HEK293 (cell line): ENCODE measurements around the gene CCDC78.

ENCODE experiments used
- CTCF ChIA-PET: fragments of 350-600 bp; formaldehyde crosslinking; extraction: SDS; loops from one replicate; lab custom pipeline; 2021; ENCODE audit warnings: antibody characterized with exemption; lab: Yijun Ruan, JAX
- POLR2A ChIA-PET: fragments of 300-600 bp; formaldehyde crosslinking; extraction: SDS; loops from one replicate; lab custom pipeline; 2020; ENCODE audit warnings: antibody characterized with exemption, inconsistent platforms; lab: Yijun Ruan, JAX
- H3K27ac ChIP-seq: fragments of 200-500 bp; sonication (Bioruptor generic); 2 replicates; pipeline ENCODE4 v1.5.1; 2014; ENCODE audit warnings: low read depth, low read length, control low read depth, inconsistent platforms; ENCODE audit errors: extremely low read depth
- H3K36me3 ChIP-seq, 2 experiments: fragments of 200-500 bp in 1 of 2; sonication (Bioruptor generic) in 1 of 2; 1 replicate in 1 of 2; 2 replicates in 1 of 2; pipeline ENCODE4 v1.5.1; 2014 to 2017; ENCODE audit warnings: inconsistent platforms in 2 of 2, low read length in 2 of 2; ENCODE audit not compliant: control insufficient read depth in 2 of 2, insufficient read depth in 1 of 2
- H3K4me1 ChIP-seq: fragments of 200-500 bp; sonication (Bioruptor generic); 2 replicates; pipeline ENCODE4 v1.5.1; 2014; ENCODE audit warnings: mild to moderate bottlenecking, low read length, inconsistent platforms; ENCODE audit not compliant: control insufficient read depth, insufficient read depth
- H3K4me3 ChIP-seq: 2 replicates; pipeline ENCODE4 v1.5.1; 2011; ENCODE audit warnings: low read depth, mild to moderate bottlenecking, control low read depth, low read length, moderate library complexity
- H3K9me3 ChIP-seq: fragments of 200-500 bp; sonication (Bioruptor generic); 2 replicates; pipeline ENCODE4 v1.5.1; 2014; ENCODE audit warnings: low read depth, low read length, inconsistent platforms; ENCODE audit not compliant: control insufficient read depth, insufficient read depth
- BCL11A ChIP-seq: fragments of 450-650 bp; formaldehyde crosslinking; IDR thresholded peaks from 2 replicates; pipeline ENCODE4 v1.5.1; 2016; ENCODE audit warnings: low read depth, missing biosample characterization, missing genetic modification characterization
- GLI2 ChIP-seq: fragments of 450-650 bp; formaldehyde crosslinking; IDR thresholded peaks from 2 replicates; pipeline ENCODE4; 2017; ENCODE audit warnings: missing biosample characterization, missing genetic modification characterization, low read depth, borderline replicate concordance
- GLIS2 ChIP-seq: fragments of 450-650 bp; formaldehyde crosslinking; IDR thresholded peaks from 2 replicates; pipeline ENCODE4 v1.5.1; 2016; ENCODE audit warnings: missing biosample characterization, missing genetic modification characterization
- HOXC10 ChIP-seq: sonication (generic); formaldehyde crosslinking; IDR thresholded peaks from 2 replicates; pipeline ENCODE4 v1.8.1; 2023; ENCODE audit warnings: mild to moderate bottlenecking, missing genetic modification reagents
- HOXD13 ChIP-seq: sonication (generic); formaldehyde crosslinking; IDR thresholded peaks from 2 replicates; pipeline ENCODE4 v1.8.0; 2022; ENCODE audit warnings: missing genetic modification reagents, borderline replicate concordance
- KLF9 ChIP-seq: fragments of 450-650 bp; formaldehyde crosslinking; IDR thresholded peaks from 2 replicates; pipeline ENCODE4 v1.5.1; 2016; ENCODE audit warnings: missing biosample characterization, missing genetic modification characterization, low read depth
- MZF1 ChIP-seq: fragments of 450-650 bp; formaldehyde crosslinking; IDR thresholded peaks from 2 replicates; pipeline ENCODE4 v1.5.1; 2017; ENCODE audit warnings: missing biosample characterization, missing genetic modification characterization, borderline replicate concordance
- REPIN1 ChIP-seq: fragments of 450-650 bp; formaldehyde crosslinking; IDR thresholded peaks from 2 replicates; pipeline ENCODE4 v1.5.1; 2017; ENCODE audit warnings: missing biosample characterization, missing genetic modification characterization, low read depth
- SCRT2 ChIP-seq: fragments of 450-650 bp; formaldehyde crosslinking; IDR thresholded peaks from 2 replicates; pipeline ENCODE4 v1.5.1; 2016; ENCODE audit warnings: missing biosample characterization, missing genetic modification characterization
- SP3 ChIP-seq: fragments of 450-650 bp; formaldehyde crosslinking; IDR thresholded peaks from 2 replicates; pipeline ENCODE4 v1.5.1; 2016; ENCODE audit warnings: missing biosample characterization, missing genetic modification characterization
- ZNF10 ChIP-seq: fragments of 450-650 bp; formaldehyde crosslinking; IDR thresholded peaks from 2 replicates; pipeline ENCODE4 v1.5.1; 2017; ENCODE audit warnings: missing biosample characterization, missing genetic modification characterization
- ZNF112 ChIP-seq: fragments of 450-650 bp; formaldehyde crosslinking; IDR thresholded peaks from 2 replicates; pipeline ENCODE4 v1.5.0; 2017; ENCODE audit warnings: missing biosample characterization, missing genetic modification characterization
- ZNF140 ChIP-seq: fragments of 450-650 bp; formaldehyde crosslinking; IDR thresholded peaks from 2 replicates; pipeline ENCODE4 v1.5.1; 2016; ENCODE audit warnings: missing biosample characterization, missing genetic modification characterization
- ZNF302 ChIP-seq: fragments of 450-650 bp; formaldehyde crosslinking; IDR thresholded peaks from 2 replicates; pipeline ENCODE4 v1.5.1; 2016; ENCODE audit warnings: missing biosample characterization, missing genetic modification characterization, low read depth
- ZNF341 ChIP-seq: fragments of 450-650 bp; formaldehyde crosslinking; IDR thresholded peaks from 2 replicates; pipeline ENCODE4; 2016; ENCODE audit warnings: low read depth, missing biosample characterization, missing genetic modification characterization
- ZNF394 ChIP-seq: fragments of 450-650 bp; formaldehyde crosslinking; IDR thresholded peaks from 2 replicates; pipeline ENCODE4 v1.5.1; 2016; ENCODE audit warnings: missing biosample characterization, missing genetic modification characterization, mild to moderate bottlenecking, moderate library complexity, borderline replicate concordance
- ZNF585B ChIP-seq: fragments of 450-650 bp; formaldehyde crosslinking; IDR thresholded peaks from 2 replicates; pipeline ENCODE4 v1.5.1; 2016; ENCODE audit warnings: missing biosample characterization, missing genetic modification characterization
- ZNF610 ChIP-seq: fragments of 450-650 bp; formaldehyde crosslinking; IDR thresholded peaks from 2 replicates; pipeline ENCODE4 v1.5.1; 2016; ENCODE audit warnings: missing biosample characterization, missing genetic modification characterization, borderline replicate concordance
- ZNF658 ChIP-seq: fragments of 450-650 bp; formaldehyde crosslinking; IDR thresholded peaks from 2 replicates; pipeline ENCODE4; 2016; ENCODE audit warnings: missing biosample characterization, missing genetic modification characterization
- TF ChIP-seq, protein P1 (sequence below): fragments of 450-650 bp; formaldehyde crosslinking; IDR thresholded peaks from 2 replicates; pipeline ENCODE4 v1.5.1; 2016; ENCODE audit warnings: missing biosample characterization, missing genetic modification characterization, borderline replicate concordance
- TF ChIP-seq, protein P2 (sequence below): fragments of 450-650 bp; formaldehyde crosslinking; IDR thresholded peaks from 2 replicates; pipeline ENCODE4 v1.5.1; 2016; ENCODE audit warnings: missing biosample characterization, missing genetic modification characterization
- TF ChIP-seq, protein P3 (sequence below): fragments of 450-650 bp; IDR thresholded peaks from 2 replicates; pipeline ENCODE4 v1.5.1; 2018; ENCODE audit warnings: missing biosample characterization, missing genetic modification characterization
- TF ChIP-seq, protein P4 (sequence below): fragments of 450-650 bp; formaldehyde crosslinking; IDR thresholded peaks from 2 replicates; pipeline ENCODE4 v1.5.1; 2016; ENCODE audit warnings: missing biosample characterization, missing genetic modification characterization

The CCDC78 gene

DNA sequence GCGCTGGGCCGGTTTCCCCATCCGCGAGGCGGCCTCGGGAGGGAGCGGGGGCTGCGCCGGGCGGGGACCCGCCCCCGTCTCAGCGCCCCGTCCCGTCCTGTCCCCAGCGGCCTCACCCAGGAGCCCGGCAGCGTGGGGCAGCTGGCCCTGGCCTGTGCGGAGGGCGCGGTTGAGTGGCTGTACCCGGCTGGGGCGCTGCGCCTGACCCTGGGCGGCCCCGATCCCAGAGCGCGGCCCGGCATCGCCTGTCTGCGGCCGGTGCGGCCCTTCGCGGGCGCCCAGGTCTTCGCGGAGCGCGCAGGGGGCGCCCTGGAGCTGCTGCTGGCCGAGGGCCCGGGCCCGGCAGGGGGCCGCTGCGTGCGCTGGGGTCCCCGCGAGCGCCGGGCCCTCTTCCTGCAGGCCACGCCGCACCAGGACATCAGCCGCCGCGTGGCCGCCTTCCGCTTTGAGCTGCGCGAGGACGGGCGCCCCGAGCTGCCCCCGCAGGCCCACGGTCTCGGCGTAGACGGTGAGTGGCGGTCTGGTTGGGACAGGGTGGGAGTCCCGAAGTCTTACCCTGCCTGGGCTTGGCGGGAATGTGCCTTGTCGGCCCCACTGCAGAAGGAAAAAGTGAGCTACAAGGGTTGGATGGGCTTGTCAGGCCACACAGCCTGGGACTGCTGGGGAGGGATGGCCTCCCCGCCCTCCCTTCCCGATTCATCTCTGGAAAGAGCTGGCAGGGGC lies 10.6 kb downstream of the CCDC78 start (continued):
- TF ChIP-seq, protein P1, sequence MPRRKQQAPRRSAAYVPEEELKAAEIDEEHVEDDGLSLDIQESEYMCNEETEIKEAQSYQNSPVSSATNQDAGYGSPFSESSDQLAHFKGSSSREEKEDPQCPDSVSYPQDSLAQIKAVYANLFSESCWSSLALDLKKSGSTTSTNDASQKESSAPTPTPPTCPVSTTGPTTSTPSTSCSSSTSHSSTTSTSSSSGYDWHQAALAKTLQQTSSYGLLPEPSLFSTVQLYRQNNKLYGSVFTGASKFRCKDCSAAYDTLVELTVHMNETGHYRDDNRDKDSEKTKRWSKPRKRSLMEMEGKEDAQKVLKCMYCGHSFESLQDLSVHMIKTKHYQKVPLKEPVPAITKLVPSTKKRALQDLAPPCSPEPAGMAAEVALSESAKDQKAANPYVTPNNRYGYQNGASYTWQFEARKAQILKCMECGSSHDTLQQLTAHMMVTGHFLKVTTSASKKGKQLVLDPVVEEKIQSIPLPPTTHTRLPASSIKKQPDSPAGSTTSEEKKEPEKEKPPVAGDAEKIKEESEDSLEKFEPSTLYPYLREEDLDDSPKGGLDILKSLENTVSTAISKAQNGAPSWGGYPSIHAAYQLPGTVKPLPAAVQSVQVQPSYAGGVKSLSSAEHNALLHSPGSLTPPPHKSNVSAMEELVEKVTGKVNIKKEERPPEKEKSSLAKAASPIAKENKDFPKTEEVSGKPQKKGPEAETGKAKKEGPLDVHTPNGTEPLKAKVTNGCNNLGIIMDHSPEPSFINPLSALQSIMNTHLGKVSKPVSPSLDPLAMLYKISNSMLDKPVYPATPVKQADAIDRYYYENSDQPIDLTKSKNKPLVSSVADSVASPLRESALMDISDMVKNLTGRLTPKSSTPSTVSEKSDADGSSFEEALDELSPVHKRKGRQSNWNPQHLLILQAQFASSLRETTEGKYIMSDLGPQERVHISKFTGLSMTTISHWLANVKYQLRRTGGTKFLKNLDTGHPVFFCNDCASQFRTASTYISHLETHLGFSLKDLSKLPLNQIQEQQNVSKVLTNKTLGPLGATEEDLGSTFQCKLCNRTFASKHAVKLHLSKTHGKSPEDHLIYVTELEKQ (tag by site-specific recombination), result no peak
- TF ChIP-seq, protein P2, sequence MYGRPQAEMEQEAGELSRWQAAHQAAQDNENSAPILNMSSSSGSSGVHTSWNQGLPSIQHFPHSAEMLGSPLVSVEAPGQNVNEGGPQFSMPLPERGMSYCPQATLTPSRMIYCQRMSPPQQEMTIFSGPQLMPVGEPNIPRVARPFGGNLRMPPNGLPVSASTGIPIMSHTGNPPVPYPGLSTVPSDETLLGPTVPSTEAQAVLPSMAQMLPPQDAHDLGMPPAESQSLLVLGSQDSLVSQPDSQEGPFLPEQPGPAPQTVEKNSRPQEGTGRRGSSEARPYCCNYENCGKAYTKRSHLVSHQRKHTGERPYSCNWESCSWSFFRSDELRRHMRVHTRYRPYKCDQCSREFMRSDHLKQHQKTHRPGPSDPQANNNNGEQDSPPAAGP (tag by site-specific recombination), result peak; percentile 58
- TF ChIP-seq ZNF112 (tag by site-specific recombination), result no peak
- no peak for TF ChIP-seq ZNF658 (tag by site-specific recombination)

DNA sequence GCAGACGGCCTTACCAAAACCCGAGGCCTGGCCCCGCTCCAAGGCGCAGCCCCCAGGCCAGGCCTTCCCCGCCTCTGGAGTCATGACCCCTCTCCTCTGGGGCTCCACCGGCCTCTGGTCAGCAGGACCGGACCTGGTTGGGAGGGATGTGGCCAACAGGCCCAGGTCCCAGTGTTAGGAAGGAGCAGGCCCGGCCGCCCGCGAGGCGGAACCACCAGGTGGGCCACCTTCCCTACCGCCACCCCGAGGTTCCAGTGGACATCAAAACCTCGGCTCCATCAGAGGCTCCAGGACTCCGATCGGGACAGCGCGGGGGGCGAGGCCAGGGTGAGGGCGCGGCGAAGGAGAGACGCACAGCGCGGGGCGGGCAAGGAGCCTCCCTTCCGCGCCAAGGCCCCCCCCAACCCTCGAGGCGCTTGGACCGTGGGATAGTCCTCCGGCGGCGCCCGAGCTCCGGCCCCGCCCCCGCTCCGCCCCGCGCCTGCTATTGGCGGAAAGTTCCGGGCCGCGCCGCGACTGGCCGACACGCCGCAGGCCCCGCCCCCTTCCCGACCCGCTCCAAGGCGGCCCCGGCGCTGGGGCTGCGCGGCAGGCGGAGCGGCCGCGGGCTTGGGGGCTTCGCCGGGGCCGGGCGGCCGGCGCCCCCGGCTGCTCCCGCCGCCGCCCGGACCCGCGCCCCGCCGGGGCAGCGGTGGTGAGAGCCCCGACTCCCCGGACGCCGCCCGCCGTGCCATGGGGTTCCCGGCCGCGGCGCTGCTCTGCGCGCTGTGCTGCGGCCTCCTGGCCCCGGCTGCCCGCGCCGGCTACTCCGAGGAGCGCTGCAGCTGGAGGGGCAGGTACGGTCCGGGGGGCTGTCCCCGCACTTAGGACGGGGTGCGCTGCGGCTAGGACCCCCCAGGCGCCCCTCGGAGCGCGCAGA lies 11.4 kb downstream of the CCDC78 start, which contains the start of gene METRN:
Gene METRN, plus strand, starts transcription at position 561 of the 919 bp plus-strand sequence. Its CDS starts 172 bp downstream, at position 733.
- Histone ChIP-seq H3K4me3 (peak within 1 kb of the TSS; percentile 44), H3K27ac (peak within 1 kb of the TSS; percentile 66; the same call in 1 of the 2 replicates), H3K9me3 (no peaks in the 10 kb centered on the region), H3K36me3 (peaks cover 0 to 7% of the 10 kb centered on the region in 2 experiments; a peak in 1 of 3 replicates), H3K4me1 (peaks cover 9% of the 10 kb centered on the region)
- ChIA-PET CTCF (interaction anchor here (0.6 to 5.7 kb wide), 3 partner anchors 9 to 70 kb away, joined by 3 to 119 read pairs (median 38); partner anchors contain the start of genes CCDC78, CHTF18 and RPUSD1), POLR2A (interaction anchor here (0.5 to 1.3 kb wide), 7 partner anchors 10 to 89 kb away, joined by 3 to 8 read pairs (median 4); partner anchors contain the start of gene HAGHL)
- TF ChIP-seq REPIN1 (no peak), BCL11A (tag by site-specific recombination) (no peak), ZNF341 (tag by site-specific recombination) (no peak), KLF9 (tag by site-specific recombination) (no peak), ZNF10 (tag by site-specific recombination) (no peak), GLIS2 (peak; percentile 42), ZNF302 (tag by site-specific recombination) (no peak), SP3 (tag by site-specific recombination) (peak; percentile 59; the same call in 1 of the 2 replicates), SCRT2 (tag by site-specific recombination) (no peak), GLI2 (tag by site-specific recombination) (no peak), ZNF112 (tag by site-specific recombination) (no peak), HOXD13 (CRISPR knock-in tag) (no peak), ZNF140 (tag by site-specific recombination) (no peak), HOXC10 (0 out of 2 replicates have a peak, but pooled peaks have one; percentile 53), ZNF394 (tag by site-specific recombination) (no peak), MZF1 (tag by site-specific recombination) (no peak), ZNF585B (tag by site-specific recombination) (no peak), ZNF610 (tag by site-specific recombination) (no peak)
- TF ChIP-seq, protein P3, sequence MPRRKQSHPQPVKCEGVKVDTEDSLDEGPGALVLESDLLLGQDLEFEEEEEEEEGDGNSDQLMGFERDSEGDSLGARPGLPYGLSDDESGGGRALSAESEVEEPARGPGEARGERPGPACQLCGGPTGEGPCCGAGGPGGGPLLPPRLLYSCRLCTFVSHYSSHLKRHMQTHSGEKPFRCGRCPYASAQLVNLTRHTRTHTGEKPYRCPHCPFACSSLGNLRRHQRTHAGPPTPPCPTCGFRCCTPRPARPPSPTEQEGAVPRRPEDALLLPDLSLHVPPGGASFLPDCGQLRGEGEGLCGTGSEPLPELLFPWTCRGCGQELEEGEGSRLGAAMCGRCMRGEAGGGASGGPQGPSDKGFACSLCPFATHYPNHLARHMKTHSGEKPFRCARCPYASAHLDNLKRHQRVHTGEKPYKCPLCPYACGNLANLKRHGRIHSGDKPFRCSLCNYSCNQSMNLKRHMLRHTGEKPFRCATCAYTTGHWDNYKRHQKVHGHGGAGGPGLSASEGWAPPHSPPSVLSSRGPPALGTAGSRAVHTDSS, result no peak
- TF ChIP-seq, protein P4, sequence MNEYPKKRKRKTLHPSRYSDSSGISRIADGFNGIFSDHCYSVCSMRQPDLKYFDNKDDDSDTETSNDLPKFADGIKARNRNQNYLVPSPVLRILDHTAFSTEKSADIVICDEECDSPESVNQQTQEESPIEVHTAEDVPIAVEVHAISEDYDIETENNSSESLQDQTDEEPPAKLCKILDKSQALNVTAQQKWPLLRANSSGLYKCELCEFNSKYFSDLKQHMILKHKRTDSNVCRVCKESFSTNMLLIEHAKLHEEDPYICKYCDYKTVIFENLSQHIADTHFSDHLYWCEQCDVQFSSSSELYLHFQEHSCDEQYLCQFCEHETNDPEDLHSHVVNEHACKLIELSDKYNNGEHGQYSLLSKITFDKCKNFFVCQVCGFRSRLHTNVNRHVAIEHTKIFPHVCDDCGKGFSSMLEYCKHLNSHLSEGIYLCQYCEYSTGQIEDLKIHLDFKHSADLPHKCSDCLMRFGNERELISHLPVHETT (tag by site-specific recombination), result no peak
- TF ChIP-seq, protein P2 (tag by site-specific recombination), result no peak
